K562 treated with DMSO at 1 percent for 48 hours (cell line): ENCODE data around the gene RAVER1. TPM values are rescaled to one million over a fixed set of nuclear protein-coding genes. Genes with fewer than 3 reads are reported as not detected.

Experiments
- total RNA-seq: library from RNA; unstranded; fragments of 300-600 nt; gene quantifications from 2 replicates; pipeline ENCODE4 v1.2.3, GENCODE V29; 2022; ENCODE audit warnings: low replicate concordance; ENCODE audit errors: extremely low read depth

The RAVER1 gene
- total RNA-seq = not detected in 2 replicates

GRCh38 chr19:10332965-10333757 lies at the start of gene RAVER1:
TSS of gene RAVER1 (minus strand) at chr19:10333529. CDS start at chr19:10333507, 22 bp downstream.

GRCh38 chr19:10380313-10381102 lies 47.2 kb upstream of the RAVER1 start, which contains the start of gene TYK2:
TSS of gene TYK2 (minus strand) at chr19:10380572. CDS start at chr19:10378406, 2,166 bp downstream.

GRCh38 chr19:10339380-10339960 lies 6.1 kb upstream of the RAVER1 start, which contains the start of gene ICAM3:
TSS of gene ICAM3 (minus strand) at chr19:10339624. CDS start at chr19:10339614, 10 bp downstream.

DNA sequence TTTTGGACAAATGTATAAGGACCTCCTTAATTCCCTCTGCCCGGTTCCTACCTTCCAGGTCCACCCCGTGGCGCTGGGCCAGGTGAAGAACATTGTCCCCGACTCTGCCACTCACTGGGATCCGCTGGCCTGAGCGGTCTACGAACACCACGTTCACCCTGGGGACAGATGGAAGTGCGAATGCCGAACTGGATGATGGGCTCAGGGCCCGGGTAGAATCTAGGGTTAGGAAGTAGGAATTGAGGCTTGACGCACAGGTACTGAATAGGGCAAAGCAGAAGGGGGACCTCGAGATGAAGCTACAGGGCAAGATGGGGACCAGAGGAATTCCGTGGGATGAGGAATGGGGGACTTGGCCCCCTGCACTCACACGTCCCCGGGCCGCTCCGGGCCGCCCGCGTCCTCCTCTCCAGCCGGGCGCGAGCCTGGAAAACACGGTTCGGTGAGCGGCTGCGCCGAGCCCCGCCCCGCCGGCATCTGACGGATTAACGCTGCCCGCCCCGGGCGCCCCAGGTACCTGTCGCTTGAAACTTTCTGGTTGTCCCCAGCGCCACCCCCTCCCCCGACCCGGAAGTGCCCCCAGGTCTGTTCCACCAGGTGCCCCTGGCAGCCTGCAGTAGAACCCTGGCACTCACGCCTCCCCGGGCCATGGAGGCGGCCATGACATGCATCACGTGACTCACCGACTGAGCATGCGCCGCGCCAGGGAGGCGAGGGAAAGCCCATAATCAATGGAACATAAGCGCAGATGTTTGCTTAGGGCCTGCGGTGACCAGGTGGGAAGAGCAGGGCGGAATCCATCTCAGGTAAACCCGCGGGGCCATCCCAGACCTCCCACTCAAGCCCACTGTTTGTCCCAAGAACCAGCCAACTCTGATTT lies 17.8 kb downstream of the RAVER1 start, which contains the start of gene FDX2:
Gene FDX2 (minus strand): TSS at position 681 of the 880 bp plus-strand sequence. CDS start 19 bp downstream, at position 662.

DNA sequence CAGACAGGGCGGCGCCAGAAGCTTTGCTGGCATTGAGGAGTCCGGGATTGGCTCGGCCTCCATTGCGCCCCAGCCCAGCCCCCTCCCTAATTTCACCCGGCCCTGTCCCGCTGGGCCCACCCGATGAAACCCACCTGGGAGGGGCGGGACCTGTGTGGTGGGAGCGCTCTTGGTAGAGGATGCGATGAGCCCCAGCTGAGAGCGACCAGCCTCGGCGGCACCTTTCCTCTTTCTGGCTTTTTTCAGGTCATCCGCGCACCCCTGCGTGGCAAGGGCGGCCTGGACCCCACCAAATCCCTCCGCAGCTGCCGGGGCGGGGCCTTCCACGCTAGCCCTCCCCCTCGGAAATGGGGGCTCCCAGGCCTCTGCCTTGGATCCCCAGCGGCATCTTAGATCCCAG lies 23.9 kb downstream of the RAVER1 start, which contains the start of gene ZGLP1:
Gene ZGLP1 (minus strand): TSS at position 393 of the 400 bp plus-strand sequence.

GRCh38 chr19:10289836-10290356 lies 43.4 kb downstream of the RAVER1 start, which contains the start of gene ICAM5:
TSS of gene ICAM5 (plus strand) at chr19:10289952. CDS start at chr19:10290044, 92 bp downstream.

GRCh38 chr19:10286803-10287737 lies 46.3 kb downstream of the RAVER1 start, which contains the start of gene ICAM4:
TSS of gene ICAM4 (plus strand) at chr19:10286955. CDS start at chr19:10287013, 58 bp downstream.

GRCh38 chr19:10270616-10271394 lies 62.5 kb downstream of the RAVER1 start, which contains the start of gene ICAM1:
TSS of gene ICAM1 (plus strand) at chr19:10271120. CDS start at chr19:10271160, 40 bp downstream.

Other genes starting within 250 kb of the RAVER1 start
- not detected in 2 replicates for gene SHFL, start 247.2 kb downstream of the RAVER1 start, total RNA-seq
- not detected in 2 replicates for gene ANGPTL6, start 230.9 kb downstream of the RAVER1 start, total RNA-seq
- not detected in 2 replicates for gene PPAN, start 227.2 kb downstream of the RAVER1 start, total RNA-seq
- not detected in 2 replicates for gene P2RY11, start 221.8 kb downstream of the RAVER1 start, total RNA-seq
- gene EIF3G, start 213.6 kb downstream of the RAVER1 start, total RNA-seq = not detected in 2 replicates
- 271 TPM in 1 of 2 replicates, not detected in the other for gene DNMT1, start 138.6 kb downstream of the RAVER1 start, total RNA-seq
- not detected in 2 replicates for gene S1PR2, start 102.2 kb downstream of the RAVER1 start, total RNA-seq
- gene MRPL4, start 81.3 kb downstream of the RAVER1 start, total RNA-seq = not detected in 2 replicates
- 228 TPM in 1 of 2 replicates, not detected in the other for gene ICAM1, start 62.4 kb downstream of the RAVER1 start, total RNA-seq
- gene ICAM4, start 46.6 kb downstream of the RAVER1 start, total RNA-seq = not detected in 2 replicates
- not detected in 2 replicates for gene ICAM5, start 43.6 kb downstream of the RAVER1 start, total RNA-seq
- gene ZGLP1, start 23.7 kb downstream of the RAVER1 start, total RNA-seq = not detected in 2 replicates
- not detected in 2 replicates for gene FDX2, start 17.5 kb downstream of the RAVER1 start, total RNA-seq
- not detected in 2 replicates for gene ICAM3, start 6.1 kb upstream of the RAVER1 start, total RNA-seq
- 316 TPM in 1 of 2 replicates, not detected in the other for gene TYK2, start 47.0 kb upstream of the RAVER1 start, total RNA-seq
- gene CDC37, start 70.0 kb upstream of the RAVER1 start, total RNA-seq = not detected in 2 replicates
- gene PDE4A, start 87.0 kb upstream of the RAVER1 start, total RNA-seq = not detected in 2 replicates
- gene KEAP1, start 169.8 kb upstream of the RAVER1 start, total RNA-seq = not detected in 2 replicates
- not detected in 2 replicates for gene S1PR5, start 183.9 kb upstream of the RAVER1 start, total RNA-seq
- not detected in 2 replicates for gene ATG4D, start 210.4 kb upstream of the RAVER1 start, total RNA-seq
- gene KRI1, start 232.5 kb upstream of the RAVER1 start, total RNA-seq = not detected in 2 replicates
- gene CDKN2D, start 235.4 kb upstream of the RAVER1 start, total RNA-seq = not detected in 2 replicates